ENCODE measurements around the gene TDRKH.
"Not testable (repeated sequence)": the region's sequence is repeated elsewhere in the genome, so short reads cannot be mapped to it uniquely, and the experiment has no call there.

TDRKH gene

DNA sequence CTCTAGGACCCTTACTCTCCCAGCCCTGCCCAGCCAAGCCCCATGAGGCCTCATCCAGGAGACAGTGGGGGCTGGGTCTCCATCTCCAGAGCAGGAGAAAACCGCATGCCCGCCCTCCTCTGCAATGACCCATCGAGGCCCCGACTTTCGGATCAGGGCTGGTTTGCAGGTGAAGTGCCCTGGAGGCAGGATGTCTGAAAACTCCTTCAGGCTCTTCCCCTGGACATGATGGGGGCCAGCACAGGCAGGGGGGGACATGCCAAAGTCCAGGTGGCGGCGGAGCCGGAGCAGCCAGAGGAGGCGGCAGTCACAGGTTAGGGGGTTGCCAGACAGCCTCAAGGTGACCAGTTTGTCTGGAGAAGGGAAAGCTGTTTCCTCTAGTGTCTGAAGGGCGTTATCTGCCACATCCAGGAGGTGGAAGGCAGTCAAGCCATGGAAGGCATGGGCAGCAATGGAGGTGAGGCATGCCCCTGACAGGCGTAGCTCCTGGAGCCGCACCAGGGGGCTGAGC, 11.1 kb upstream of the TDRKH start:
- DNase-seq = no peak

DNA sequence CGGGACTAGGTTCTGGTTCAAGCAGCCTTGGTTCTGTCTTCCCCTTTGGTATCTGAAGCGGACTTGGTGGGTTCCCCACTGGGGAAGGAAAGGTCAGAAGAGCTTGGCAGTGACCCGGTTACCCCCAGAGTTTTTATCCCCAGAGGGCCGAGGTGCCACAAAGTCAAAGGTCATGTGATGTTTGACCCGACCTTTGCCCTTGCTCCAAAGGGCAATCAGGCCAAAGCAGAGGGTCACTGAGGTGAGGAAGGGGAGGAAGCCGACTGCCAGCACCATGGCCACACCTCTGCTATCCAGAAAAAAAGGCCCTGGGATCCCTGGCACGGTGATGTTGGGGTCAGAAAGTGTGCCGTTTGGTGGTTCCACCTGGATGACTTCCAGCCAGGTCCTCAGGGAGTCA, 10.5 kb upstream of the TDRKH start:
- DNase-seq = no peak

DNA sequence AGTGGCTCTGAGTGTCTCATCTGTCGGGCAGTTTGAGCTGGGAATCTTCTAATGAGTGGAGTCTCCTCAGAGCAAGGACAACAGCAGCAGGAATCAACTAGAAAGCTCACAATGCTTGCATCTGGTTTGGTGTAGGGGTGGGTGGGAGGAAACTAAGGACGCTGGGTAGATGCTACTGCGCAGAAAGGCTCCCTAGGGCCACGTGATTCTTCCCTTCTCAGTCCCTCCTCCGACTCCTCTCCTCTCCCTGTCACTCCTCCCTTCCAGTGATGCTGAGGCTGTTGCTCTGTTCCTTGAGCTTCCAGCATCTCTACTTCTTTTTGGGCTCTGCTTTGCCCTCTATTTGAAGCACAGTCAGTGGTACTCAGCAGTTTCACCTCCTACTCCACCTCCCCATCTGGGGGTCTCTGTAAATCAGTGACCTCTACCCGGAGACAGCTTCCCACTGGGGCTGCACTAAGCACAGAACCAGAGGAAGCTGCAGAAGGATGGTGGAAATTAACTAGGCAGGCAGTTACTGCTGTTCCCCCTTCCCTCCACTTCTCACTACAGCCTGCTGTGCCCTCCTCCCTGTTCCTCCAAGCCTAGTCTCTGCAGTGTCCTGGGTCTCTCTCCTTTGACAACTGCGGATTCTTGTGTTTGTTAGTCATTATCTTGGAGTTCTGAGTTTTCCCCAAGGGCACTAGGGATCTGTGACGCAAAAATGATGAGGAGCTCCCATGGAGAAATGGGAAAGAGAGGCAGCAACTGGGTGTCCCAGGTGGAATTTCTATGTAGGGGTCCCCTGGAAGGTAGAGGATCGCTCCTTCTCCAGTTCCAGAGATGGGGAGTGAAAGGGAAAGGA, 9.1 kb upstream of the TDRKH start:
- no peak for DNase-seq

DNA sequence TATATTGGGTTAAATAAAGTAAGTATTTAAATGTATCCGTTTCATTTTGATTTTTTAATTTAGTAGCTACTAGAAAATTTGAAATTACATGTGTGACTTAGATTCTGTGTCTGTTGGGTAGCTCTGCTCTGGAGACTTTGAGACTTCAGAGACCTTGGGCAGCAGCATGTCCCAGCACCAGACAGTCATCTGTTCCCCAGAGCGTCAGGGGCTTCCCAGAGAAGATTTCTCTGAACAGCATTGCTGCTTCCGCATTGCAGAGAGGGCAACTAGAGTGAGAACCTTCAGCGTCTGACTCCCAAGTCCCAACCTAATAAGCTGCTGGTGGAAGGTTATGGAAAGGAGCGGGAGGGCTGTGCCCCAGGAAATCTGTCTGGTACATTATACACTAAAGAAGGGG, 8.3 kb upstream of the TDRKH start:
- DNase-seq = no peak

DNA sequence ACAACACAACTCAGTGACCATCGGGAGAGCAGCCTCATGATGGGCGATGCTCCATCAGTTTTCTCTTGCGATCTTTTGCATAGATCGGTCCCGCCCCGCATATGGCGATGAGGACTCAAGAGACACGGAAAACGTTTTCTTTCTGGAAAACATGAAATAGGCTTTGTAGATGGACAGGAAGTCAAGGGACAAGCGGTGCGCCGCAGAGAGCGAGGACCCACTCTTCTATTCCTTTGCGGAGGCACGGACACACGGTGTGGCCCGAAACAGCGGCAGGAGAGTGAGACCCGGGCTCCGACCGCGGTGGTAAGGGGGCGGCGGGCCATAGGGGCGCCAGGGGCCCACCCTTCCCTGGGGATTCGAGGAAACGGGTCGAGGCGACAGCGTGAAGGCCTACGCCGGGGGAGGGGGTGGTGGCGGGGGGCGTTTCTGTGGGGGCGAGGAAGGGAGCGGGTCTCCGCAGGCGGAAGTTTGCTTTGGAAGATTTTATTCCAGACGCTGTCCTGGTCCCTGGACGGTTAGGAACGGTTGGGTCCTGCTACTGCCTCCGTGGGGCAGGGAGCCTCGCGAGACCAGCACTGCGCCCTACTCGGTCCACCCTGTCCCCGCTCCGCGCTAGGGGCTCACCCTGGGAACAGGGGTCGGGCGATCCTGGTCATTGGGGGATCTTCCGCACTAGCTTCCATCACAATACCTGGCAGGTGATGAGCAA, 796 bp upstream of the TDRKH start:
- no peak for DNase-seq

DNA sequence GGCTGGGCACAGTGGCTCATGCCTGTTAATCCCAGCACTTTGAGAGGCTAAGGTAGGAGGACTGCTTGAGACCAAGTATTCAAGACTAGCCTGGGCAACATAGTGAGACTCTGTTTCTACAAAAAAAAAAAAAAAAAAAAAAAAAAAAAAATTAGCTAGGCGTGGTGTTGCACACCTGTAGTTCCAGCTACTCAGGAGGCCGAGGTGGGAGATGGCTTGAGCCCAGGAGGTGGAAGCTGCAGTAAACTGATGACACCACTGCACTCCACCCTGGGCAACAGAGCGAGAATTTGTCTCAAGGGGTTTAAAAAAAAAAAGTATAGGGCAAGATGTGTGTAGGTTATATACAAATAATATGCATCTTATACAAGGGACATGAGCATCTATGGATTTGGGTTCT, 2.6 kb downstream of the TDRKH start:
- DNase-seq = no peak

DNA sequence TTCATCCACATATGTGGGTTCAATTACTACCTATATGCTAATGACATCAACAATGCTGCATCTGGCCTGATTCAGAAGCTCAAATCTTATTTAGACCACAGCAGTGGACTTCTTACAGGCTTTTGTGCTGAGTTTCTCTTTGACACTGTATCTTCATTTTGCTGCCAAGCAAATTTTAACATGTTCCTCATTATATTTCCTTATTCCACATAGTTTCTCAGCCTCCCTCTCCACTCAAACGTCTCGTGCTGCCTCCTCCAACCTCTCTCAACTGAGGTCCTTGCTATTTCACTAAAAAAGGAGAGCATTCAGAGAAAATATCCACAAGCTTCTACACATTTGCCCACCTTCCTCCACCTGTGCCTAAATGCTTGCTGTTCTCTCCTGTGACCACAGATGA, 6.5 kb downstream of the TDRKH start:
- no peak for DNase-seq

DNA sequence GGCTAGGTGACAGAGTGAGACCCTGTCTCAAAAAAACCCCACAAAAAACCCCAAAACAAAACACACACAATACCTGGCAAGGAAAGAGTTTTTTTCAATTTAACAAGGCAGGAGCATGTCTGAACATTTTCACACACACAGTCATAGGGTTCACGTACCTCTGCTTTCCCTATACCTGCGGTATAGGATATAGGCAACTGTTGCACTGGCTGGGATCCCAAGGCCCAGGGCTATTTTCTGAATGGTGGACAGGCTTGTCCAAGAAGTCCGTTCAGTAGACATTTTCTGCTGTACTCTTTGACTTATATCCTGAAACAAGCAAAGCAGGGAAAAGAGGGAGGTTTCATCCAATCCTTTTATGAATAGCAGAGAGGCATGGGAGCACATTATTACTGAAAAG, 7.6 kb downstream of the TDRKH start:
- no peak for DNase-seq

DNA sequence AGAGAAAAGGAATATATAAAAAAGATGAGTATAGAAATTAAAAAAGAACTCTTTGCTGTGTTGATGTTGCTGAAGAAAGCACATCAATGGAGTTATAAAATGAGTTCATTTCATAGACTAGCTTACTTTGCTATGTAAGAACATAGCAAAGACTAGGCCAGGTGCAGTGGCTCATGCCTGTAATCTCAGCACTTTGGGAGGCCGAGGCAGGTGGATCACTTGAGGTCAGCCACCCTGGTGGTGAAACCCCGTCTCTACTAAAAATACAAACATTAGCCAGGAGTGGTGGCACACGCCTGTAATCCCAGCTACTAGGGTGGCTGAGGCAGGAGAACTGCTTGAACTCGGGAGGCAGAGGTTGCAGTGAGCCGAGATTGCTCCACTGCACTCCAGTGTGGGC, 8.3 kb downstream of the TDRKH start:
- DNase-seq = not testable (repeated sequence)

DNA sequence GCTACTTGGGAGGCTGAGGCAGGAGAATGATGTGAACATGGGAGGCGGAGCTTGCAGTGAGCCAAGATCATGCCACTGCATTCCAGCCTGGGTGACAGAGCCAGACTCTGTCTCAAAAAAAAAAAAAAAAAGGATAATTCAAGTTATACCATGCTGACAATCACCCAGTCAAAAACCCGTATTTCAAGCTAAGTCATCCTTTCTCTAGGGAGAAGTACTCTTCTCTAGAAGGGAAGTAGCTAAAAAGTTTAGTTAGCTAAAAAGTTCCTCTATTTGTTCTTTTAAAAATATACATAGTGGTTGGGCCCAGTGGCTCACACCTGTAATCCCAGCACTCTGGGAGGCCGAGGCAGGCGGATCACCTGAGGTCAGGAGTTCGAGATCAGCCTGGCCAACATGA, 9.6 kb downstream of the TDRKH start:
- not testable (repeated sequence) for DNase-seq

DNA sequence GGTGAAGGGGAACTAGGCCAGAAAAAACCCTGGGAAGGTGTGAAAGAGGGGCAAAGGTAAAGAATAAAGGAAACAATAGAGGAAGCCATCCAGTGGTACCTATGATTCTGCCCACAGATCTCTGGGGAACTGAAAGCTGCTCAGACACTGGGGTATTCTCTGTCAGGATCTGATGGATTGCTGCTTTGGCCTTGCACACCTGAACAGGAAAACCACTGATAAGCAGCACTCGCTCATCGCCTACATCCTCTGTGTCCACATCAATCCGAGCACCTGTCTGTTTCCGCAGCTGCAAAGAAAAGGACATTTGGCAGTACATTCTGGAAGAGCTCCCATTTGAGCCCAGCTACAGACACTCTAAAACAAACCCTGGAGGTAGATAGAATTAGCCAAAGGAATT, 10.4 kb downstream of the TDRKH start:
- no peak for DNase-seq

DNA sequence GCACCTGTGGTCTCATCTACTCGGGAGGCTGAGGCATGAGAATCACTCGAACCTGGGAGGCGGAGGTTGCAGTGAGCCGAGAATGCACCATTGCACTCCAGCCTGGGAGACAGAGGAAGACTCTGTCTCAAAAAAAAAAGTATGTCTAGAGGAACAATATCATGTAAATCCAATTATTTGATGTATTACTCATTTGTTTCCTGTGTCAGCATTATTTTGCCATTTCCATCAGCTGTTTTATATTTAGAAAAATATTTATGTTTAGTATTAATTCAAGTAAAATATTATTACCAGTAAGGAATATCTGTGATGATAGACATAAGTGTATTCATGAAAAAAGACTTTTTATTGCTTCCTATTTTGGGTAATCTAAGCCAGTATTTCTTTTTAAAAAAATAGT, 13.0 kb downstream of the TDRKH start:
- DNase-seq = no peak

DNA sequence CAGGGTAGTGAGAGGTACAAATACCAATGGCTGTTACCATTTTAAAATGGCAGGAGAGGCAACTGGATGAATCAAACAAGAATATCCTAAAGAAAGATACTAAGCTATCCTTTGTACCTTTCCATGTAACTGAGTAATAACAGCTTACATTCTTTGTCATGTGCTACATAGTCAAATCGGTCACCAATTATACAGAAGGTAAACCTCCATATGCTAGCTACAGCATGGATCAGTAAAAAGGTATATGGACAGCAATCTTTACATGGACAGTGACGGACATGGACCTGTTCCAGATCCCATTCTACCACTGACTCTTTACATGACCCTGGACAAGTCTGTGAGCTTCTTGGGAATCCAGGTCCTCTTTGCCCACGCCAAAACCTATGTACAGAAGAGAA, 13.6 kb downstream of the TDRKH start:
- no peak for DNase-seq

DNA sequence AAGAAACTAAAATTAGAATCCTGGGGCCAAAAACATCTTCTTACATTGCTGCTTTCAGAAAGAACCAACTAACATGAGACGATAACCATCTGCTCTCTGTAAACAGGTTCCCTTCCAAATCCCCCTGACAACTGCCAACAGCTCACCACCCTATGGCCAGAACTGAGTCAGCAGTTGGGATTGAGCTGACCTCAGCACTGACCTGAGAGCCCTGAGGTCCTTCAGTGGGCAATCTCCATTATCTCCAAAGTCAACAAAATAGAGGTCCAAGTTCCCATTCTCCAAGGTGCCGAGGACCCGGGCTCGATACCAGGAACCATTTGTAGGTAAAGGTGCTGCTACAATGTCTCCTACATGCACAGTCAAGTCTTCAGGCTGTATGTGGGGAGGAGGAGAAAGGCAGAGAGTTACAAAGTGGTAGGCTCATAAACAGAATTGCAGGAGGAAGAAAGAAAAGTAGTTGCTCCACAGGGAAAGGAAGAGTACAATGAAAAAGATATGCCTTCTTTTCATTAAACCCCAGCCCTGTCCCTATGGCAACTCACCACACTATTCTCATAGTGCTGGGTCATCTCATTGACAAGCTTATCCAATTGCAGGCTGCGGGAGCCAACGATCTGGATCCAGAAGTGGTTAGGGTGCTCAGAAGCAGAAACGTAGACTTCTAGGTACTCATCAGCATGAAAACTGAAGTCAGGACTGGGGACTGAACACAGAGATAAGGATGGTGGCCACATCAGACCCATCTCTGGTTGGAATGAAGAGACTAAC, 14.2 kb downstream of the TDRKH start:
- no peak for DNase-seq

DNA sequence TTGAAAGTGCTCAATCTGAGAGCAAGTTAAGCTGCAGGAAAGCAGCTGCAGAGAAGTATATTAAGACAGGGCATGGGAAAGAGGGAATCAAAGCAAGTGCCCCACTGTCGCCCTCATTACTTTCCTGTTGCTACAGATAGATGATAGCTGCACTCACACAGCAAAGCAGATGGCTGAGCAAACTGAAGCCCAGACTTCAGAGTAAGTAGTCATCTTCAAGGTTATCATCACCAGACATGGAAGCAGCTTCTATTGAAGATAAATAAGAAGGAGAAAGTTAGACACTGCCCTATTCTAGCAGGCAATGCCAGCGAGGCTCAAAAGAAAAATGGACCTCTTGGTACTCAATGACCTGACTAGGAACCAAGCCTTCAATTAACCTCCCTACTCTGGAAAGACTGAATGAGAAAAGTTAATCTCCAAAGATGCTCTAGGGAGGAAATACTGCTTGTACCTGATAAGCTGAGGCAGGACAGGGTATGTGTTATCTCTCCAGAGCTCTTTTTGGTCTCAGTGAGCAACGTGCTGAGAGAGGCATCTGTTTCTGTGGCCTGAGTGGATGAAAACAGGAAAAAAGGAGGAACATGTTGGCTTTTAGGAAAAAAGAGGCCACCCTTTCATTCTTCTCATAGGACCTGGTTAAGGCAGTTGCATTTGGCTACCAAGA, 15.9 kb downstream of the TDRKH start:
- DNase-seq = no peak

DNA sequence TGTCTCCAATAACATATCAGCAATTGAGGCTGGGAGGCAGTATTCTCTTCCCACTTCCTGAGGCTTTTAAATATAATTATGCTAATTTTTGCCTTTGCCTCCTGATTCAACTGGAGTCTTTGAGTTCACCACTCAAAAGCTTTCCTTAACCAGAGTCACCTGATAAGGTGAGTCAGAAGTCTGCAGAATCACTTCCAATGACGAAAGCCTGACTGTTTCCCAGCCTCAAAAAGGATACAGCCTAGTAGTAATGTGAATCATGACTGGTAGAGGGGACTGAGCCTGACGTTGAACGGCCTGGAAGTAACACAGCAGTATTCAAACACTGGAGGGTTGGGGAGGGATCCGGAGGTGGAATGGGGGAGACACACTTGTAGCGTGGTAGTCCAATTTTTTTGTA, 16.6 kb downstream of the TDRKH start:
- no peak for DNase-seq

DNA sequence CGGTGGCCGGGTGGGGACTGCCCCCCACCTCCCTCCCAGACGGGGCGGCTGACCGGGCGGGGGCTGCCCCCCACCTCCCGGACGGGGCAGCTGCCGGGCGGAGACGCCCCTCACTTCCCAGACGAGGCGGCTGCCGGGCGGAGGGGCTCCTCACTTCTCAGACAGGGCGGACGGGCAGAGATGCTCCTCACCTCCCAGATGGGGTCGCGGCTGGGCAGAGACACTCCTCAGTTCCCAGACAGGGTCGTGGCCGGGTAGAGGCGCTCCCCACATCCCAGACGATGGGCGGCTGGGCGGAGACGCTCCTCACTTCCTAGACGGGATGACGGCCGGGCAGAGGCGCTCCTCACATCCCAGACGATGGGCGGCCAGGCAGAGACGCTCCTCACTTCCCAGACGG, 21.0 kb downstream of the TDRKH start:
- DNase-seq = not testable (repeated sequence)

DNA sequence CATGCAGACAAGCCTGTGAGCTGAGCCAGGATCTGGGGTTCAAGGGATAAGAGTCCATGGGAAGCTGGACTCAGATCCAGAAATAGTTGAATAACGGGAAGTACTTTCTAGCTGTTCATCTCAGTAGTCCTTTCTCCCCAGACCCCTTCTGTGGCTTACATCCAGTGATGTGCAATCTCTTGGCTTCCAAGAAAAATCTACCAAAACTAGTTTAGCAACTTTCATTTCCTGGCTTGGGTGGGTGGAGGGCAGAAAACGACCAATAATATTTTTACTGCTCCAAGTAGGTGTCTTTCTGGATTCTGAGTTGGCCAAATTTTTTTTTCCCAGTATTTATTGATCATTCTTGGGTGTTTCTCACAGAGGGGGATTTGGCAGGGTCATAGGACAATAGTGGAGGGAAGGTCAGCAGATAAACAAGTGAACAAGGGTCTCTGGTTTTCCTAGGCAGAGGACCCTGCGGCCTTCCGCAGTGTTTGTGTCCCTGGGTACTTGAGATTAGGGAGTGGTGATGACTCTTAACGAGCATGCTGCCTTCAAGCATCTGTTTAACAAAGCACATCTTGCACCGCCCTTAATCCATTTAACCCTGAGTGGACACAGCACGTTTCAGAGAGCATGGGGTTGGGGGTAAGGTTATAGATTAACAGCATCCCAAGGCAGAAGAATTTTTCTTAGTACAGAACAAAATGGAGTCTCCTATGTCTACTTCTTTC, 21.8 kb downstream of the TDRKH start:
- DNase-seq = not testable (repeated sequence)

DNA sequence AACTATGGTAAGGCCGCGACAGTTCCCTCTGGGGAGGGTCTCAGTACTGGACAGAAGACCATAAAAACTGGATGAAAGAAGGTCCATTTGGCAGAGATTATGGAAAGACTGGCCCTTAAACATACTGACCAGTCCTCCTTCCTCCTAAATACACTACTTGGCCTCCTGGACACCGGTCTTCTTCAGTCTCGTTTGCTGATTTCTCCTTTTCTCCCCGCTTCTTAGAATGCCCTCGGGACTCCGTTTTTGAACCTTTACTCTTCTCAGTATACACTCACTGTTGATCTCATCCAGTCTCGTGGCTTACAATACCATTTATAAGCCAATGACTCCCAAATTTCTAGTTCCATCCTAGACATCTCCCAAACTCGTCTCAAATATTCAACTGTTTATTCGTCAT, 26.3 kb downstream of the TDRKH start:
- no peak for DNase-seq

DNA sequence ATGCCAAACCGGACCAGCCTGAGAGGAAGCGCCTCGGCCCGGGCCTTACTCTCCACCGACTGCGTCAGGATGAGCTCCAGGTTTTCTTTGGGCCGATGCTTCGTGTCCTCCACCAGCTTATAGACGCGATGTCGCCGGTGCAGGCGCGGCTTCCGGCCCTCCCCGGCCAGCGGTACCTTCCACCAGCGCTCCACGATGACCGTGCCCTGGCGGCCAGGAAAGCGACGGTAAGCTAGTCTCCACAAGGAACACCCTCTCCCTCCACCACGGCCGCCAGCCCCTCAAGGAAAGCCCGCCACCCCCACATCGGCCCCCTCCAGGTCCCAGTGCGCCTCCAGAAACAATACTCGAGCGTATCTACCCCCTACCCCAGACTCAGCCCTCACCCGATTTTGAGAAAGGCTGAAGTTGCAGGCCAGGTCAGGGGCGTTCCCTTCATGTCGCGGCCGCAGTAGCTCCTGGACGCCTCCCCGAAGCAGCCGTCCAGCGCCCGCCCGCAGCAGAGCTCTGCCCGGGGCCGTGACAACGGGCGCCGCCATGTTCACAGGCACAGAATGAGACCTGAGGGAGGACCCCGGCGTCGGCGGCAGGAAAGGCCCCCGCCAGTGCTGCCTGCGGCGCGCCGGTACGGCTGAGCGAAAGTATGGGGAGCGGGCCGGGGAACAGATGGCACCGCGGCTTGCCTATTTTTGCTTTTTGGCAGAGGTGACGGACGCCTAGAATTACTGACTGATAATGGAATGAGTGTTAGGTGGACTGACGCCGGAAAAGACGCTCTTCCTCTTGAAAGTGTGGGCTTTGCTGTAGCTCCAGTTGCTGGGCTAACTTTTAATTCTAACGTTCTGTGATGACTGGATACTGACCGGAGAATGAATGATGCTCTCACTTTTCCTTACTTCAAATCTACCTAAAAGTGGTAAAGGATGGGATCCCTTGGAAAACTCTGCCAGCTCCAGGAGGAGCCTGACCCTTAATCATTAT, 27.1 kb downstream of the TDRKH start, which contains the start of gene MRPL9:
Gene MRPL9, minus strand, starts transcription at position 556 of the 981 bp plus-strand sequence. Its CDS starts 17 bp downstream, at position 539.
- peak; percentile 52 to 67 for DNase-seq

All from bone marrow (tissue), 2 donors.